Mesothelial cell of epicardium (in vitro differentiated cells): Measurements from ENCODE around the gene GPRC5B. TPM values are rescaled to one million over a fixed set of nuclear protein-coding genes. Genes with fewer than 3 reads are reported as not detected.

Source experiments
- DNase-seq, 2 experiments: peaks; one replicate each; pipeline ENCODE4 v3.0.0; 2021; ENCODE audit warnings: low spot score in 2 of 2; ENCODE audit not compliant: unreplicated experiment in 2 of 2
- H3K27ac Mint-ChIP-seq: 2 replicates; pipeline ENCODE4 v1.8.0; 2021; ENCODE audit warnings: mixed read lengths
- H3K27me3 Mint-ChIP-seq: 2 replicates; pipeline ENCODE4 v1.8.0; 2021; ENCODE audit warnings: low read depth, mixed read lengths
- H3K36me3 Mint-ChIP-seq: 2 replicates; pipeline ENCODE4 v1.8.0; 2021; ENCODE audit warnings: mixed read lengths
- H3K4me1 Mint-ChIP-seq: 2 replicates; pipeline ENCODE4 v1.8.0; 2021; ENCODE audit warnings: mixed read lengths
- H3K4me3 Mint-ChIP-seq: 2 replicates; pipeline ENCODE4 v1.8.0; 2021; ENCODE audit warnings: mild to moderate bottlenecking, moderate library complexity, mixed read lengths
- H3K9me3 Mint-ChIP-seq: 2 replicates; pipeline ENCODE4 v1.8.0; 2021; ENCODE audit warnings: mixed read lengths
- total RNA-seq: library from RNA; stranded (reverse); gene quantifications from 3 replicates; pipeline ENCODE4 v1.2.1, GENCODE V29; 2021
- TF ChIP-seq, protein P1 (sequence below): fragments of 200-600 bp; sonication (generic); IDR thresholded peaks from one replicate; pipeline ENCODE4 v1.5.0; 2021; ENCODE audit warnings: antibody characterized with exemption; ENCODE audit not compliant: unreplicated experiment

GPRC5B gene
- total RNA-seq, 1 donor from 2014 or later, result 36.5 TPM

DNA sequence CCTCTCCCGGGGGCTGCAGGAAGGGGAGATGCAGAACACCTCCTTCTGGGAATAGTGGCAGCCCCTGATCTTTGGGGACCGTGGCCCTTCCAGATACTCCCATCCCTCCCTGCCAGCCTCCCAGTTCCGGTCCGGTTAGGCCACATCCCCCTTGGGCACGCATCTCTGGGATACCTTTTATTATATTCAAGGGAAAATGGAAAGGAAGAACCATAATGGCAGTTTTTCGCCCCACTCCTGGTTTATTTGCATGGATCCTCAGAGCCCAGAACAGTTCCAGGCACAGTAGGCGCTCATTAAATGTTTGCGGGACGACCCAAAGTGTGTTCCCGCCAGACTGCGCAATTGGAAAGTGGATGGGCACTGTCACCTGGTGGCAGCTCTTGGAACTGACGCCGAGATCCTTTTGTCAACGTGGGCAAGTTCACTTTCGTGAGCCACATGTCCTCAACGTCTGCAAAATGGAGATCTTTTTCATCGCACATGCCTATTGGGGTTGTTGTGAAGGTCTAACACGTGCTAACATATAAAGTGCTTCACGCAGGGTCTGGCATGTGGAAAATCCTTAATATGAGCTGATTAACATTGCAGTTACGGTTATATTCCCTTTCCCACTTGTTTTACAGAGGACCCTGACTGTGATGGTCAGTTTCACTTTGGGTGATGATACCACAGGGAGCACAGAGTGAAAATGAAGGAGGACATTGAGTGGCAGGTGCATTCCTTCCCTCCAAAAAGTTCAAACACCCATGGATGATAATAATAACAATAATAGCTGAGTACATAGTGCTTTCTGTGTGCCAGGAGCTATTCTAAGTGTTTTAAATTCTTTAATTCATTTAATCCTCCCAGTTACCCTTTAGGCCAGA lies 1.7 kb upstream of the GPRC5B start:
- Mint-ChIP-seq H3K4me1 (peaks cover 16% of the 10 kb centered on the region), H3K36me3 (peaks cover 1% of the 10 kb centered on the region)

DNA sequence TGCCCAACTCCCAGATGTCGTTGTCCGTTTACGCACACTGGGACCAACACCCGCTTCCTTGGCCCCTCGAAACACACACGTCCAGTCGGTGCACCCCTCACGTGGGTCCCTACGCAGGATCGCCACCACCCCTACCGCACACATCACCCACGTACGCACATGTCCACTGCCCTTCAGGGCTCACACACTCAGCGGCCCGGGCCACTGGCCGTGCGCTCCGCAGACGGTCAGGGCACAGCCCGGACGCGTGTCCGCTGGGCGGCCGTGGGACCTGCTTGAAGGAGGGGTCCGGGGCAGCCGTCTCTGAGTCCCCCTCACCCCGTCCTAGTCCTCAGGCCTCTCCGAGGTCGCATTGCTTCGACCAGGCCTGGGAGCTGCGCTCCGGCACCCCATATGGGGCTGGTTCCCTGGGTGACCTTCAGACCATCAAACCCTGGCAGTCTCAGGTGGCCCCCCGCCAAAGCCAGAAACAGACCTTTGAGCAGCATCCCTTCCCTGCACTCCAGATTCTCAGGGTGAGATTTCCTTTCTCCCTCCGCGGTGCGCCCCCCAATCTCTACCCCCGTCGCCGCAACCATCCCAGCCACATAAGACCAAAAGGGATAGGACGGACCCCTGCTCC lies 914 bp upstream of the GPRC5B start:
- Mint-ChIP-seq H3K4me3 (peak overlapping the region; percentile 64), H3K4me1 (peaks cover 16% of the 10 kb centered on the region), H3K9me3 (no peaks in the 10 kb centered on the region), H3K36me3 (peaks cover 1% of the 10 kb centered on the region), H3K27ac (no peak overlapping the region), H3K27me3 (no peaks in the 10 kb centered on the region)
- TF ChIP-seq, protein P1, sequence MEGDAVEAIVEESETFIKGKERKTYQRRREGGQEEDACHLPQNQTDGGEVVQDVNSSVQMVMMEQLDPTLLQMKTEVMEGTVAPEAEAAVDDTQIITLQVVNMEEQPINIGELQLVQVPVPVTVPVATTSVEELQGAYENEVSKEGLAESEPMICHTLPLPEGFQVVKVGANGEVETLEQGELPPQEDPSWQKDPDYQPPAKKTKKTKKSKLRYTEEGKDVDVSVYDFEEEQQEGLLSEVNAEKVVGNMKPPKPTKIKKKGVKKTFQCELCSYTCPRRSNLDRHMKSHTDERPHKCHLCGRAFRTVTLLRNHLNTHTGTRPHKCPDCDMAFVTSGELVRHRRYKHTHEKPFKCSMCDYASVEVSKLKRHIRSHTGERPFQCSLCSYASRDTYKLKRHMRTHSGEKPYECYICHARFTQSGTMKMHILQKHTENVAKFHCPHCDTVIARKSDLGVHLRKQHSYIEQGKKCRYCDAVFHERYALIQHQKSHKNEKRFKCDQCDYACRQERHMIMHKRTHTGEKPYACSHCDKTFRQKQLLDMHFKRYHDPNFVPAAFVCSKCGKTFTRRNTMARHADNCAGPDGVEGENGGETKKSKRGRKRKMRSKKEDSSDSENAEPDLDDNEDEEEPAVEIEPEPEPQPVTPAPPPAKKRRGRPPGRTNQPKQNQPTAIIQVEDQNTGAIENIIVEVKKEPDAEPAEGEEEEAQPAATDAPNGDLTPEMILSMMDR, result no peak
- no peak for DNase-seq

More for the DNA sequence above, 1.7 kb upstream of the GPRC5B start:
- TF ChIP-seq, protein P1, result peak; percentile 99
- DNase-seq, result peak; percentile 52 to 82
- Mint-ChIP-seq H3K4me3 (peak overlapping the region; percentile 64), H3K9me3 (no peaks in the 10 kb centered on the region), H3K27ac (no peak overlapping the region), H3K27me3 (no peaks in the 10 kb centered on the region)

DNA sequence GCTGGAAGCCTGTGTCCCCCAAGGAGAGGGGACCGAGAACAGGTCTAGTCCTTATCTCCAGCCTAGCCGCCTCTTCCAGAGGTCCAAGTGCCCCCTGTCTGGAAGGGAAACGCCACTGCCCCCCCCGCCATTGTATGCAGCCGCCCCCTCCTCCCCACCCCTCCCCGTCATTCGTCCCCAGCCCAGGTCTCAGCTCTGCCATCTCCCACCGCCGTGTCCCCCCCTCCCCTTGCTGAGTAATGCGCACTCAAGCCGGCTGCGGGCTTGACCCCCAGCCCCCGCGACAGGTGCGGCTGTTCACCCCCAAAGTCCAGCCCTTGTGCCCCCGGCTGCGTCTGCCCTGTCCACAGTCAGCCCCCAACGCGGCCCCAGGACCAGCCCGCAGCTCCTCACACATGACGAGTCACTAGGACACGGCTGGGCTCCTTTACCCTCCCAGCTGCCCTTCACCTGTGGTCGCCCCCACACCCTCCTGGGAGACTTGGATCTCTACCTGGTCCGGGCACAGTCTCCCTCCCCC lies 622 bp downstream of the GPRC5B start:
- TF ChIP-seq, protein P1, result no peak
- Mint-ChIP-seq H3K4me1 (peaks cover 22% of the 10 kb centered on the region), H3K9me3 (no peaks in the 10 kb centered on the region), H3K27me3 (no peaks in the 10 kb centered on the region), H3K4me3 (peak overlapping the region; percentile 83), H3K27ac (no peak overlapping the region), H3K36me3 (peaks cover 1% of the 10 kb centered on the region)
- DNase-seq, result no peak

DNA sequence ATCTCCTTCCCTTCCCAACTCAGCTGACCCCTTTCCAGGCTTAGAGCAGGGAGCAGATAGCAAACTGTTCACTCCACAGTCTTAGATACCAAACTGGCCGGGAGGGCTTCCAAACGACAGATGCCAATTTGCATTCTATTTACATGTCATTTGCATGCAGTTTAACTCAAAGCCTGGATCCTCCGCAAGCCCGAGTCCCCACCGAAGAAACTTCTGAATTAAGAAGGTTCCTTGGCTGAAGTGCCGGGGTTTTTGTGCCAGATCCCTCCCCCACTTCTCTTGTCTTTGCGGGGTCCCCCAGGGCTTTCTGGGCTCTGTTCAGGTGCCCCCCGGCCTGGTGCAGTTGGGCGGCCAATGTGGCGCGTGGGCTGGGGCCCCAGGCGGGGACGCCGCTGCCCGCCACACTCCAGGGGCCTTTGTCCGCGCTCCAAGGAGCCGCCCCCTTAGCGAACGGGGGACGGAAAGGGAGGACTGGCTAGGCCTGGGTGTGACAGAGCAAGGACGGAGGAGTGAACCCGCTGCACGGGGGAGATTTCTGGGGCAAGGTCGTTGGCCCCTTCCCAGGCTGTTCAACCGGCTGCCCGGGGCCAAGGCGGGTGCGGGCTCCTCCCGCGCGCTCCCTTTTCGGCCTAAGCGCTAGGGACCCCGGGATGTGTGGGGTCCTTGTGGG lies 1.2 kb downstream of the GPRC5B start:
- Mint-ChIP-seq H3K36me3 (peaks cover 1% of the 10 kb centered on the region), H3K9me3 (no peaks in the 10 kb centered on the region), H3K4me3 (peak overlapping the region; percentile 83), H3K27me3 (no peaks in the 10 kb centered on the region), H3K4me1 (peaks cover 23% of the 10 kb centered on the region), H3K27ac (peak overlapping the region; percentile 66)
- DNase-seq, result peak in 1 of 2 experiments; percentile 53
- TF ChIP-seq, protein P1, result no peak

DNA sequence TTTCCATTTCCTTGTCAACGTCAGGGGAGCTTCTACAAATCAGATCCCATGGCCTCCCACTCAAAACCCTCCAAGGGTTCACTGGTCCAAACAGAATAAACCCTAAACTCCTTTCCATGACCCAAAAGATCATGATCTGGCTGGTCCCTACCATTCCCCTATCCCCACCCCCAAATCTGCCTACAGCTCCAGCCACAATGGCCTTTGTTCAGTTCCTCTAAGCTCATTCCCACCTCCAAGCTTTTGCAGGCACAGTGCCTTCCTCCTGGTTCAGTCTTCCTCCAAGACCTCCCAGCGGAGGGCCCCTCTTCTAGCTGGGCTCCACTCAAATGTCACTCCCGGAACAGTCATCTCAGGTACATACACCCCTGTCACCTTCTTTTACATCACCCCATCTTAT lies 2.0 kb downstream of the GPRC5B start:
- TF ChIP-seq, protein P1, result no peak
- Mint-ChIP-seq H3K36me3 (peaks cover 1% of the 10 kb centered on the region), H3K27me3 (no peaks in the 10 kb centered on the region), H3K9me3 (no peaks in the 10 kb centered on the region), H3K4me1 (peaks cover 23% of the 10 kb centered on the region), H3K27ac (peak overlapping the region; percentile 66), H3K4me3 (peak overlapping the region; percentile 83)
- DNase-seq, result no peak
